Measurements from ENCODE around the gene PRR15.

DNA sequence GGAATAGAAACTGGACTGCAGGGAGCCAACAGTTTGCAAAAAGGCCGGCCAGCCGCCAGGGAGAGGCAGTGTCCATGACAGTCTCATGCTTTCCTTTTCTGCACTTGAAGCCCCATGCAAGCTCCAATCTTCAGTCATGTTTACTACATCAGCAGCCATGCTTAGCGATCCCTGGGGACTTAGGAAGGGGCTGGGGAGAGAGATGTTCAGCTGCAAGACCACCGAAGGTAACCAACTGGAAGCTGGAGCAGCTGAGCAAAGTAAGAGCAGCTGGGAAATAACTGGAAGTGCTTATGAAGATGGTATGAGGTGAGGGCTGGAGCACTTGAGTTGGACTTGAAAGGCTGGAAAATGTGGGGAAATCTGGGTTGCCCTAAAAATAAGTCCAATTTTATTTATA is 37.0 kb downstream of the PRR15 start:
- TF ChIP-seq, protein P1, sequence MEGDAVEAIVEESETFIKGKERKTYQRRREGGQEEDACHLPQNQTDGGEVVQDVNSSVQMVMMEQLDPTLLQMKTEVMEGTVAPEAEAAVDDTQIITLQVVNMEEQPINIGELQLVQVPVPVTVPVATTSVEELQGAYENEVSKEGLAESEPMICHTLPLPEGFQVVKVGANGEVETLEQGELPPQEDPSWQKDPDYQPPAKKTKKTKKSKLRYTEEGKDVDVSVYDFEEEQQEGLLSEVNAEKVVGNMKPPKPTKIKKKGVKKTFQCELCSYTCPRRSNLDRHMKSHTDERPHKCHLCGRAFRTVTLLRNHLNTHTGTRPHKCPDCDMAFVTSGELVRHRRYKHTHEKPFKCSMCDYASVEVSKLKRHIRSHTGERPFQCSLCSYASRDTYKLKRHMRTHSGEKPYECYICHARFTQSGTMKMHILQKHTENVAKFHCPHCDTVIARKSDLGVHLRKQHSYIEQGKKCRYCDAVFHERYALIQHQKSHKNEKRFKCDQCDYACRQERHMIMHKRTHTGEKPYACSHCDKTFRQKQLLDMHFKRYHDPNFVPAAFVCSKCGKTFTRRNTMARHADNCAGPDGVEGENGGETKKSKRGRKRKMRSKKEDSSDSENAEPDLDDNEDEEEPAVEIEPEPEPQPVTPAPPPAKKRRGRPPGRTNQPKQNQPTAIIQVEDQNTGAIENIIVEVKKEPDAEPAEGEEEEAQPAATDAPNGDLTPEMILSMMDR (IDR thresholded peaks at IDR 0.05; ENCODE audit: low read depth, low read length, missing input control), result no peak
- TF ChIP-seq RAD21 (IDR thresholded peaks at IDR 0.05), result no peak
- no peak for TF ChIP-seq ZBTB33 (IDR thresholded peaks at IDR 0.05)
- TF ChIP-seq TAF1 (conservative IDR thresholded peaks at IDR 0.05), result no peak
- TF ChIP-seq RXRA (IDR thresholded peaks at IDR 0.05), result no peak
- TF ChIP-seq, protein P2, sequence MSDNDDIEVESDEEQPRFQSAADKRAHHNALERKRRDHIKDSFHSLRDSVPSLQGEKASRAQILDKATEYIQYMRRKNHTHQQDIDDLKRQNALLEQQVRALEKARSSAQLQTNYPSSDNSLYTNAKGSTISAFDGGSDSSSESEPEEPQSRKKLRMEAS (IDR thresholded peaks at IDR 0.05), result no peak
- TF ChIP-seq JUND (IDR thresholded peaks at IDR 0.05), result no peak
- no peak for TF ChIP-seq FOXA1 (IDR thresholded peaks at IDR 0.05)
- no peak for TF ChIP-seq SP1 (IDR thresholded peaks at IDR 0.05)
- TF ChIP-seq ATF3 (IDR thresholded peaks at IDR 0.05), result no peak
- TF ChIP-seq YY1 (IDR thresholded peaks at IDR 0.05), result no peak
- no peak for TF ChIP-seq NR2F2 (IDR thresholded peaks at IDR 0.05)

All from liver (tissue), 3 donors.